H7 (cell line): Measurements from ENCODE around the gene AKR1C8. TPM values are rescaled to one million over a fixed set of nuclear protein-coding genes. Genes with fewer than 3 reads are reported as not detected.
"Not testable (repeated sequence)": the region's sequence is repeated elsewhere in the genome, so short reads cannot be mapped to it uniquely, and the experiment has no call there.

Experiments
- DNase-seq: peaks from one replicate; pipeline ENCODE4 v3.0.0; 2012
- H3K27me3 ChIP-seq: 2 replicates; pipeline ENCODE4 v1.6.0; 2011; ENCODE audit warnings: mild to moderate bottlenecking, low read length; ENCODE audit not compliant: control insufficient read depth, insufficient read depth
- H3K36me3 ChIP-seq: replicated peaks from 2 replicates; pipeline ENCODE4 v1.5.1; 2011; ENCODE audit warnings: low read length; ENCODE audit not compliant: control insufficient read depth, insufficient read depth
- H3K4me3 ChIP-seq: 2 replicates; pipeline ENCODE4 v1.5.1; 2011; ENCODE audit warnings: low read depth, mild to moderate bottlenecking, control low read depth, low read length, moderate library complexity; ENCODE audit not compliant: insufficient read depth
- total RNA-seq: library from RNA; depleted of rRNA; stranded (reverse); fragments of >200 nt; shearing (Covaris generic); gene quantifications from 2 replicates; pipeline ENCODE4 v1.2.3, GENCODE V29; 2014

AKR1C8 gene
- total RNA-seq, 1 experiment from 2014 or later, result not detected

DNA sequence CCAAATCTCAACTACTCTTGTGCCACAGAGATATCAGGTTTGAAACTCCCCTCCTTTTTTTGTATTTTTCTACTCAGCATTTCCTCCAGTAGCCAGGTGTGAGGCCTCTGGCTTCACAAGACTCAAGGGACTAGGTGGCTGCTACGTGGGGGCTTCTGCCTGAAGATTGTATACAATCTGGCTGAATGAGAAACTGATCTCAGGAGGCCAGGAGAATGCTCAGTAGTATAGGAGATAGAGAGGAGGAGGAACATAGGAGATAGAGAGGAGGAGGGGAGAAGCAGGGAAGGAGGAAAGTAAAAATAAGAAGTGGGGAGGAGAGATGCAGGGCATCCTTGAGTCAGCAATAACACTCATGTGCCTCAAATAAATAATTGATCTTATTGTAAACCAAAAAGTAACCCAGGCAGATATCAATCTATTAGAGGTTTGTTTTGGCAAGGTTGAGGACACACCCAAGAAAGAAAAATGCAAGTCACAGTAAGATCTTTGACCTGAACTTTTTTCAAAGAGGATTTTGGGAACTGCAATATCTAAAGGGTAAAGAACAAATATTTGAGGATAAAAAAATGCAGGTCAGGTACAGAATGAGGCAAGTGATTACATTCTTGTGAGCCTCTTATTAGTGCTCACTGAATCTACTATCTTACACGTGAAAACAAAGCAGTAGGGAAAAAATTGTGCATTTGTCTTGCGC is 36.8 kb downstream of the AKR1C8 start:
- no peaks in the 10 kb centered on the region for H3K36me3 ChIP-seq
- H3K4me3 ChIP-seq, result no peak overlapping the region
- no peak for DNase-seq
- H3K27me3 ChIP-seq, result no peaks in the 10 kb centered on the region

GRCh38 chr10:5147255-5147980 is 37.5 kb downstream of the AKR1C8 start:
- no peak for DNase-seq
- no peaks in the 10 kb centered on the region for H3K36me3 ChIP-seq

GRCh38 chr10:5146920-5147254 is 38.1 kb downstream of the AKR1C8 start:
- Histone ChIP-seq H3K27me3 (no peaks in the 10 kb centered on the region), H3K4me3 (no peak overlapping the region), H3K36me3 (no peaks in the 10 kb centered on the region)
- DNase-seq, result no peak

More at GRCh38 chr10:5147255-5147980, 37.5 kb downstream of the AKR1C8 start:
- Histone ChIP-seq H3K27me3 (no peaks in the 10 kb centered on the region), H3K4me3 (no peak overlapping the region)

DNA sequence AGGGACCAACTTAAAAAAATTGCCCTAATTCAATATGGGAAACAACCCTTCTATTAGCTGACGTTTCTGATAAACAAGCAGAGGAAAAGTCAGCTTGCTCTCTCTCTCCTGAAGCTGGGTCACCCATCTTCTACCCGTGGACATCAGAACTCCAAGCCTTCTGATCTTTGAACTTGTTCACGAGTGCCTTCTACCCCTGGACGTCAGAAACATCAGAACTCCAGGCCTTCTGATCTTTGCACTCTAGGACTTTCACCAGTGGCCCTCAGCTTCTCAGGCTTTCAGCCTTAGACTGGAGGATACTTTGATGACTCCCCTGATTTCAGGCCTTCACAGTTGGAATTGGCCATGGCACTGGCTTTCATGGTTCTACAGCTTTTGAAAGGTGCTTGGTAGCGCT is 41.8 kb downstream of the AKR1C8 start:
- DNase-seq, result no peak
- no peaks in the 10 kb centered on the region for H3K36me3 ChIP-seq
- H3K4me3 ChIP-seq, result no peak overlapping the region
- H3K27me3 ChIP-seq, result no peaks in the 10 kb centered on the region

DNA sequence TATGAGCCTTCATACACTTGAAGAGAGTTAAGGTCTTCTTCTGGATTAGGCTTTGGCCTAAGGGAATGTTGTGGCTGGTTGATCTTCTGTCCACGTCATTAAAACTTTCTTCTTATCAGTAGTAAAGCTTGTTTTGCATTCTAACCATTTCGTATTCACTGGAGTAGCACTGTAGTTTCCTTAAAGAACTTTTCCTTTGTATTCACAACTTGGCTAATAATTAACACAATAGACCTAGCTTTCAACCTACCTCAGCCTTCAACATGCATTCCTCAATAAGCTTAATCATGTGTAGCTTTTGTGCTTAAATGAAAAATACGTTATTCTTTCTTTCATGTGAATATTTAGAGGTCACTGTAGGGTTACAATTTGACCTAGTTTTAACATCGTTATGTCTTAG is 42.8 kb downstream of the AKR1C8 start:
- no peak overlapping the region for H3K4me3 ChIP-seq
- DNase-seq, result no peak
- no peaks in the 10 kb centered on the region for H3K27me3 ChIP-seq
- no peaks in the 10 kb centered on the region for H3K36me3 ChIP-seq

DNA sequence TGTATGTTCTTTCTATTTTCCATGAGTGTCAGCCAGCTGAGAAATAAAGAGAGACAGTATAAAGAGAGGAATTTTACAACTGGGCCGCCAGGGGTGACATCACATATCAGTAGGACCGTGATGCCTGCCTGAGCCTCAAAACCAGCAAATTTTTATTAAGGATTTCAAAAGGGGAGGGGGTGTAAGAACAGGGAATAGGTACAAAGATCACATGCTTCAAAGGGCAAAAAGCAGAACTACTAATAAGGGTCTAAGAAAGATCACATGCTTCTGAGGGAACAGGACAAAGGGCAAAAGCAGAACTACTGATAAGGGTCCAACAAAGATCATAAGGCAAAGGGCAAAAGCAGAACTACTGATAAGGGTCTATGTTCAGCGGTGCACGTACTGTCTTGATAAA is 47.3 kb downstream of the AKR1C8 start:
- H3K36me3 ChIP-seq, H3K27me3 ChIP-seq, H3K4me3 ChIP-seq, DNase-seq: not testable (repeated sequence)

GRCh38 chr10:5136468-5137087 is 48.4 kb downstream of the AKR1C8 start:
- no peaks in the 10 kb centered on the region for H3K36me3 ChIP-seq
- H3K27me3 ChIP-seq, result no peaks in the 10 kb centered on the region
- no peak overlapping the region for H3K4me3 ChIP-seq
- no peak for DNase-seq

- Histone ChIP-seq H3K27me3 (no peaks in the 10 kb centered on the region), H3K36me3 (no peaks in the 10 kb centered on the region), H3K4me3 (no peak overlapping the region)
- no peak for DNase-seq
Observed at GRCh38 chr10:5135581-5135980, 49.4 kb downstream of the AKR1C8 start.

DNA sequence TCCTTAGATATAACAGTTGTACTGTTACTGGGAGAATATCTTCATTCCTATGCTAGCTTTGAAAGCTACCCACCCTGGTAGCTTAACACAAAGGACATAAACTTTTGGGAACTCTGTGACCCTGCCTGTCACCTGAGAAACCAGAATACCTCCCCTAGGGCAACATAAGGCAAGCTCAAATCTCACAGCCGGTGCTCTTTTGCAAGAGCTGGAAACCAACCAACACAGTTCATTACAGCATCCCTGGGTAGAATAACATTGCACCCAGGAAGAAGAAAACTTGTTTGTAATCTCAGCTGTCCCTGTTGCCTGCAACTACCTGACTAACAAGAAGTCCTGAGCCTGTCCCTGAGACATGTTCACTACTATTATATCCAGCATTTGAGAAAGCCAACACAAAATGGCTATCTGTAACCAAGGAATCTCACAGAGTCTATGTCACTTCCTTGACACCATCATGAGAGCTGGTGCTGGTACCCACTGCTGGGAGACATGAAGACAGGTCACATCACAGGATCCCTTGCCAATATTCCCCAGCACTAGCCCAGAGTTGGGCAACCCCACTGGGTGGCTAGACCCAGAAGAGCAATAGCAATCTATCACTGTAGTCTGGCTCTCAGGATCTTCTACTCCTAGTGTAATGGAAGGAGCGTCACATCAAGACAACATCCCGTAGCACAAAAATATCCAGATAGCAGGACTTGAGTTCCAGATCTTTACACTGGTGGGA is 59.5 kb downstream of the AKR1C8 start:
- DNase-seq, result no peak
- Histone ChIP-seq H3K36me3 (no peaks in the 10 kb centered on the region), H3K4me3 (no peak overlapping the region), H3K27me3 (no peaks in the 10 kb centered on the region)

DNA sequence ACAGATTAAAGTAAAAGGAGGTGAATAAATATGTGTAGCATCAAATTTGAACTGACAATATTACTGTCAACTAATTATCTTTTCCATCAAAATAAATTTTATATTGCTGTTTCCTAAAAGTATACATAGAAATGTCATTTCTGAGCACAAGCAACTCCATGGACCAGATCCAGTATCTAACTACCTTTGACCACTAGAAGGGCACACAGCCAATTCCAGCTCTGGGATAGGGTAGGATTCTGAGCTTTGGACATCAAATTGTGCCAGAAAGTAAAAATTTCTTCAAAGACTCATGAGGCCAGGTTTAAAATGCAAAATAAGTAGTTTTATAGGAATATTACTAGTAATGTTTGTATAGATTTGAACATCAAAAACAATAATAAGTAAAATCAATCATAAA is 61.1 kb downstream of the AKR1C8 start:
- no peak for DNase-seq
- no peaks in the 10 kb centered on the region for H3K27me3 ChIP-seq
- H3K36me3 ChIP-seq, result no peaks in the 10 kb centered on the region
- no peak overlapping the region for H3K4me3 ChIP-seq

- not testable (repeated sequence) for H3K36me3 ChIP-seq, H3K27me3 ChIP-seq
Observed at GRCh38 chr10:5119997-5120396, 65.0 kb downstream of the AKR1C8 start.

GRCh38 chr10:5117026-5117425 is 67.9 kb downstream of the AKR1C8 start:
- H3K36me3 ChIP-seq, result no peaks in the 10 kb centered on the region
- H3K4me3 ChIP-seq, result no peak overlapping the region
- no peaks in the 10 kb centered on the region for H3K27me3 ChIP-seq
- no peak for DNase-seq

More at GRCh38 chr10:5119997-5120396, 65.0 kb downstream of the AKR1C8 start:
- not testable (repeated sequence) for DNase-seq, H3K4me3 ChIP-seq

GRCh38 chr10:5116621-5117020 is 68.3 kb downstream of the AKR1C8 start:
- Histone ChIP-seq H3K36me3 (no peaks in the 10 kb centered on the region), H3K4me3 (no peak overlapping the region), H3K27me3 (no peaks in the 10 kb centered on the region)

DNA sequence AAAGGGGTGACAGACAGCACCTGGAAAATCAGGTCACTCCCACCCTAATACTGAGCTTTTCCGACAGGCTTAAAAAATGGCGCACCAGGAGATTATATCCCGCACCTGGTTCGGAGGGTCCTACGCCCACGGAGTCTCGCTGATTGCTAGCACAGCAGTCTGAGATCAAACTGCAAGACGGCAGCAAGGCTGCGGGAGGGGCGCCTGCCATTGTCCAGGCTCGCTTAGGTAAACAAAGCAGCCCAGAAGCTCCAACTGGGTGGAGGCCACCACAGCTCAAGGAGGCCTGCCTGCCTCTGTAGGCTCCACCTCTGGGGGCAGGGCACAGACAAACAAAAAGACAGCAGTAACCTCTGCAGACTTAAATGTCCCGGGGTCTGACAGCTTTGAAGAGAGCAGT is 75.1 kb downstream of the AKR1C8 start:
- not testable (repeated sequence) for H3K36me3 ChIP-seq, H3K4me3 ChIP-seq, H3K27me3 ChIP-seq, DNase-seq

More at GRCh38 chr10:5116621-5117020, 68.3 kb downstream of the AKR1C8 start:
- no peak for DNase-seq
